ENCODE data around the gene SHMT2. TPM values are rescaled to one million over a fixed set of nuclear protein-coding genes. Genes with fewer than 3 reads are reported as not detected.

The SHMT2 gene
- total and polyA plus RNA-seq, 9 of the 15 experiments (the other 6 are each of a cell fraction or from before 2014, with no cell fraction given), result 46.1 to 319 (median 115) TPM

- TF ChIP-seq REST (IDR thresholded peaks at IDR 0.05; ENCODE audit: borderline replicate concordance) (peak; percentile 38; the same call in 1 of the 2 replicates), REST (CRISPR knock-in tag; IDR thresholded peaks at IDR 0.05; ENCODE audit: low read depth) (no peak), SAFB2 (IDR thresholded peaks at IDR 0.05; ENCODE audit: borderline replicate concordance, low read depth, low read length, severe bottlenecking) (no peak), POLR2H (tag; IDR thresholded peaks at IDR 0.05; ENCODE audit: low read depth) (no peak), SETDB1 (IDR thresholded peaks at IDR 0.05; ENCODE audit: low read length) (no peak), GTF2A2 (tag; IDR thresholded peaks at IDR 0.05) (no peak), BCOR (IDR thresholded peaks at IDR 0.05) (no peak), ZNF124 (CRISPR knock-in tag; IDR thresholded peaks at IDR 0.05) (no peak), RBM25 (IDR thresholded peaks at IDR 0.05; ENCODE audit: low read depth, low read length, severe bottlenecking) (no peak), C11orf30 (IDR thresholded peaks at IDR 0.05; ENCODE audit: low read depth) (no peak), TSC22D4 (tag; IDR thresholded peaks at IDR 0.05) (no peak), ZNF224 (CRISPR knock-in tag; IDR thresholded peaks at IDR 0.05) (no peak), ZNF551 (CRISPR knock-in tag; IDR thresholded peaks at IDR 0.05) (no peak), RREB1 (CRISPR knock-in tag; IDR thresholded peaks at IDR 0.05) (no peak), ZNF12 (CRISPR knock-in tag; IDR thresholded peaks at IDR 0.05) (no peak)
Measured at GRCh38 chr12:57243521-57244311, 14.2 kb downstream of the SHMT2 start (continued).

All from K562 (cell line).